AG10803 (cell line): ENCODE measurements around the gene FARP1.
A peak's percentile ranks its signal among the peaks of the same experiment; 100 is the strongest.

Experiments used
- DNase-seq: peaks from one replicate; pipeline ENCODE4 v3.0.0; 2010; ENCODE audit warnings: low read depth
- H3K4me3 ChIP-seq: 2 replicates; pipeline ENCODE4 v1.5.1; 2011; ENCODE audit warnings: mild to moderate bottlenecking, low read length, control low read depth
- TF ChIP-seq, protein P1 (sequence below): conservative IDR thresholded peaks from 2 replicates; pipeline ENCODE4 v1.5.1; 2011; ENCODE audit warnings: mild to moderate bottlenecking, low read length, control low read depth, inconsistent platforms

FARP1 gene

GRCh38 chr13:98213354-98213753, 70.5 kb downstream of the FARP1 start:
- DNase-seq = no peak
- H3K4me3 ChIP-seq = no peak overlapping the region
- TF ChIP-seq, protein P1, sequence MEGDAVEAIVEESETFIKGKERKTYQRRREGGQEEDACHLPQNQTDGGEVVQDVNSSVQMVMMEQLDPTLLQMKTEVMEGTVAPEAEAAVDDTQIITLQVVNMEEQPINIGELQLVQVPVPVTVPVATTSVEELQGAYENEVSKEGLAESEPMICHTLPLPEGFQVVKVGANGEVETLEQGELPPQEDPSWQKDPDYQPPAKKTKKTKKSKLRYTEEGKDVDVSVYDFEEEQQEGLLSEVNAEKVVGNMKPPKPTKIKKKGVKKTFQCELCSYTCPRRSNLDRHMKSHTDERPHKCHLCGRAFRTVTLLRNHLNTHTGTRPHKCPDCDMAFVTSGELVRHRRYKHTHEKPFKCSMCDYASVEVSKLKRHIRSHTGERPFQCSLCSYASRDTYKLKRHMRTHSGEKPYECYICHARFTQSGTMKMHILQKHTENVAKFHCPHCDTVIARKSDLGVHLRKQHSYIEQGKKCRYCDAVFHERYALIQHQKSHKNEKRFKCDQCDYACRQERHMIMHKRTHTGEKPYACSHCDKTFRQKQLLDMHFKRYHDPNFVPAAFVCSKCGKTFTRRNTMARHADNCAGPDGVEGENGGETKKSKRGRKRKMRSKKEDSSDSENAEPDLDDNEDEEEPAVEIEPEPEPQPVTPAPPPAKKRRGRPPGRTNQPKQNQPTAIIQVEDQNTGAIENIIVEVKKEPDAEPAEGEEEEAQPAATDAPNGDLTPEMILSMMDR = no peak

- TF ChIP-seq, protein P1 = no peak
- no peak overlapping the region for H3K4me3 ChIP-seq
- DNase-seq = peak; percentile 72
Measured at GRCh38 chr13:98214008-98214643, 71.2 kb downstream of the FARP1 start.

DNA sequence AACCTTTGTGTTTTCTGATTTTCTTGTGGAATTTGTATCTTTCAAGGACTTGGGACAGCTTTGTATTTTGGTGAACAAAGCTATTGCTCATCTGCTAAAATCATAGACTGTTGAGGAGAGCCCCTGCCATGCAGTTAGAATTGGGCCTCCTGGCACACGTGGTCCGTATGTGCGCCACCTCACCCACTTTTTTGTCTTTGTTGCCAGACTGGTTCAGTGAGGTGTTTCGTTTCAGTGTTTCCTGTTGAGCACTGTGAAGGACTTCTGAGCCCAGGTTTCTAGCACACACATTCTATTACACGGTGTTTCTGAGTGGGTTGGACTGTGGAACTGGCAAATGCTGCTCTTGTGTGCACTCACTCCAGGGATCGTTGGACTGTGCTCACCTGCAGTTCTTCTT, 71.8 kb downstream of the FARP1 start:
- H3K4me3 ChIP-seq = no peak overlapping the region
- DNase-seq = no peak
- TF ChIP-seq, protein P1 = no peak

DNA sequence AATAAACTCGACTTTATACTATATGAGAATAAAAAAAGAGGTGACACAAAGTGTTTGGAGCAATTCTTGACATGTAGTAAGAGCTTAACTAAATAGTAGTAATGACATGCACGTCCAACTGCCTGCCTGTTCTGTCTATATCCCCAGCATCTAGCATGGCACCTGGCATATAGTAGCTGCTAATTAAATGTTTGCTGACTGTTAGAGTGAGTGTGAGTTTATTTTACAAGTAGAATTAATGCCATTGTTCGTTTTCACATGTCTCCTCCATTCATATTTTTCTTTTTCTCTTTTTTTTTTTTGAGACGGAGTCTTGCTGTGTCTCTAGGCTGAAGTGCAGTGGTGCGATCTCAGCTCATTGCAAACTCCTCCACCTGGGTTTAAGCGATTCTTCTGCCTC, 72.6 kb downstream of the FARP1 start:
- H3K4me3 ChIP-seq = no peak overlapping the region
- TF ChIP-seq, protein P1 = no peak
- DNase-seq = no peak

DNA sequence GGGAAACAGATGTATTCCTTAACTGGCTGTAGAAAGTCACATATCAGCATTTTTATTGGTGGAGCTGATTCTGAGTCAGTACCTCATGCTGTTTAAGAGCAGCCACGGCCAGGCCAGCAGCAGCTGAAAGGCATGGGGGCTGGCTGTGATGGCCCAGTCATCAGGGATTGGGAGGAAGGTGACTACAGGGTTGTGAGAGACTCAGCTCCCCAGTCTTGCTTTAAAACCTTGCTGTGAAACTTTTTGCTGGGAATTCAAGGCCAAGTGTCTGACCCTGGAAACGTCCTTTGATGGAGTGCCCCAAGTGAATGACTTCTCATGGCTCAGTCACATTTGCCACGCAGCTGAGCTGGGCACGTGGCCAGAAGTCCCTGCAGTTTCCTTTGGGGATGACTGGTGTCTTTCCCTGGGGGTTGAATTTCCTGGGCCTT, 73.3 kb downstream of the FARP1 start:
- TF ChIP-seq, protein P1 = no peak
- DNase-seq = peak; percentile 83
- H3K4me3 ChIP-seq = no peak overlapping the region

GRCh38 chr13:98216711-98217285, 73.9 kb downstream of the FARP1 start:
- no peak for DNase-seq
- TF ChIP-seq, protein P1 = no peak
- no peak overlapping the region for H3K4me3 ChIP-seq

DNA sequence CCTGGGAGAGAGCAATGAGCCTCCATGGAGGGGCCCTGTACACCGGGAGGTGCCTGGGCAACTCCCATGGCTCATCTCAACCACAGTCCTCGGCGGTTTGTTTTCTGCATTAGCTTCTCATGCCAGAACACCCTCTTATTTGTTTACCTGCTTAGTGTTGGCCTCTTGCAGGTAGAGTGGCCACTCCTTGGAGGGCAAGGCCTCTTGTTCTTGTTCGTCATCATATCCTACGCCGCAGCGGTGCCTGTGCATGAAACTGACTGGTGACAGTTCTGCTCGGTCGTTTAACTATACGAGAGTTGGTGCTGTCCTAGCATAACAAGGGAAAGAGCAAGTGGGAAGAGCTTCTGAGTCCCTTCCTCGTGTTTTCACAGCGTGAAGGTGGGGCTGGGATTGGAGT, 74.7 kb downstream of the FARP1 start:
- TF ChIP-seq, protein P1 = no peak
- no peak for DNase-seq
- no peak overlapping the region for H3K4me3 ChIP-seq
